Measurements from ENCODE around the gene PIK3CB. TPM values are rescaled to one million over a fixed set of nuclear protein-coding genes. Genes with fewer than 3 reads are reported as not detected.

PIK3CB gene
- polyA plus RNA-seq, 1 of the 3 experiments (the other 2 are of a cell fraction), result 6.8 TPM

DNA sequence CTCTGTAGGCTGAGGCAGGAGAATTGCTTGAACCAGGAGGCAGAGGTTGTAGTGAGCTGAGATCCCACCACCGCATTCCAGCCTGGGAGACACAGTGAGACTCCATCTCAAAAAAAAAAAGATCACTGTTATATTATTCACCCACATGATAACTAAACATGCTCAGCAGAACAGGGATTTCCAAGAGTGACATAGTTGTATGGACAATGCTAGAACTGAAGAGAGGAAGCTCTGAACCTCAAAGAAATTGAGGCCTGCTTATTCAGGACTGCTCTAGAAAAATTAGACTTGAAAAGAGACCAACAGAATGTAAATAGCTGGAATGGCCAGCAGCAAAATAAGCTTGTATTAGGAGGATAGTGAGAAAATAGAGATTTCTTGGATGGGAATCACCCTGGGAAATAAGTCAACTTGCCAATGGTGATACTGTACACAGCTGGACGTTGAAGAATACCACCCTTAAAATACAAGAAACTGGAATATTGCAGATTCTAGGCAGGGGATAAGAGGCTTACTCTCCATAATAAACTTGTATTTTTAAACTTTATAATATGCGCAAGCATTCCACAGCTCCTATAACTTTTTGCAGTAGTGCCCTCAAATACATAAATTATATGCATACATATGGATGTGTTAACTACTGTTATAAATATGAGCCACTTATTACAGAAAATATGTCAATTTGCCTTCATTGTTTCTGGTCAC lies 28.2 kb downstream of the PIK3CB start:
- WGBS (ENCODE audit: low lambda C conversion rate), result 94% methylated on average over 3 of the region's 3 CpGs
- ChIA-PET CTCF (interaction anchor here (0.7 to 1.3 kb wide), 3 partner anchors 101 to 305 kb away, joined by 3 to 7 read pairs (median 3); no protein-coding TSS in a partner anchor), POLR2A (no interaction called here)

More for the DNA sequence above, 28.2 kb downstream of the PIK3CB start:
- H3K9me2 ChIP-seq, result no peaks in the 10 kb centered on the region
- DNase-seq, result no peak
- no peak overlapping the region for H3K27ac ChIP-seq (ENCODE audit: low read depth in 2 of 2, low read length in 1 of 2)
- no peaks in the 10 kb centered on the region for H4K20me1 ChIP-seq (ENCODE audit: insufficient read depth)
- no peak overlapping the region for H3K4me3 ChIP-seq (ENCODE audit: low read depth in 2 of 2, low read length in 1 of 2)
- H3K27me3 ChIP-seq (ENCODE audit: insufficient read depth), result no peaks in the 10 kb centered on the region
- no peaks in the 10 kb centered on the region for H3K9me3 ChIP-seq
- no peak overlapping the region for H3K9ac ChIP-seq
- H3K79me2 ChIP-seq (ENCODE audit: insufficient read depth), result peaks cover 28% of the 10 kb centered on the region; the same call in 1 of the 2 replicates
- H3K4me2 ChIP-seq, result no peak overlapping the region
- peaks cover 3% of the 10 kb centered on the region for H3F3A ChIP-seq (replicated peaks; ENCODE audit: insufficient read depth)
- TF ChIP-seq RCOR1 (IDR thresholded peaks at IDR 0.05; ENCODE audit: low read length), result no peak
- TF ChIP-seq, protein P1, sequence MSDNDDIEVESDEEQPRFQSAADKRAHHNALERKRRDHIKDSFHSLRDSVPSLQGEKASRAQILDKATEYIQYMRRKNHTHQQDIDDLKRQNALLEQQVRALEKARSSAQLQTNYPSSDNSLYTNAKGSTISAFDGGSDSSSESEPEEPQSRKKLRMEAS (IDR thresholded peaks at IDR 0.05; ENCODE audit: low read depth), result no peak
- no peak for TF ChIP-seq RXRA (IDR thresholded peaks at IDR 0.05; ENCODE audit: borderline replicate concordance, low read depth)
- no peak for TF ChIP-seq TEAD4 (IDR thresholded peaks at IDR 0.05; ENCODE audit: borderline replicate concordance, insufficient read depth)
- TF ChIP-seq, protein P2, sequence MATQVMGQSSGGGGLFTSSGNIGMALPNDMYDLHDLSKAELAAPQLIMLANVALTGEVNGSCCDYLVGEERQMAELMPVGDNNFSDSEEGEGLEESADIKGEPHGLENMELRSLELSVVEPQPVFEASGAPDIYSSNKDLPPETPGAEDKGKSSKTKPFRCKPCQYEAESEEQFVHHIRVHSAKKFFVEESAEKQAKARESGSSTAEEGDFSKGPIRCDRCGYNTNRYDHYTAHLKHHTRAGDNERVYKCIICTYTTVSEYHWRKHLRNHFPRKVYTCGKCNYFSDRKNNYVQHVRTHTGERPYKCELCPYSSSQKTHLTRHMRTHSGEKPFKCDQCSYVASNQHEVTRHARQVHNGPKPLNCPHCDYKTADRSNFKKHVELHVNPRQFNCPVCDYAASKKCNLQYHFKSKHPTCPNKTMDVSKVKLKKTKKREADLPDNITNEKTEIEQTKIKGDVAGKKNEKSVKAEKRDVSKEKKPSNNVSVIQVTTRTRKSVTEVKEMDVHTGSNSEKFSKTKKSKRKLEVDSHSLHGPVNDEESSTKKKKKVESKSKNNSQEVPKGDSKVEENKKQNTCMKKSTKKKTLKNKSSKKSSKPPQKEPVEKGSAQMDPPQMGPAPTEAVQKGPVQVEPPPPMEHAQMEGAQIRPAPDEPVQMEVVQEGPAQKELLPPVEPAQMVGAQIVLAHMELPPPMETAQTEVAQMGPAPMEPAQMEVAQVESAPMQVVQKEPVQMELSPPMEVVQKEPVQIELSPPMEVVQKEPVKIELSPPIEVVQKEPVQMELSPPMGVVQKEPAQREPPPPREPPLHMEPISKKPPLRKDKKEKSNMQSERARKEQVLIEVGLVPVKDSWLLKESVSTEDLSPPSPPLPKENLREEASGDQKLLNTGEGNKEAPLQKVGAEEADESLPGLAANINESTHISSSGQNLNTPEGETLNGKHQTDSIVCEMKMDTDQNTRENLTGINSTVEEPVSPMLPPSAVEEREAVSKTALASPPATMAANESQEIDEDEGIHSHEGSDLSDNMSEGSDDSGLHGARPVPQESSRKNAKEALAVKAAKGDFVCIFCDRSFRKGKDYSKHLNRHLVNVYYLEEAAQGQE (IDR thresholded peaks at IDR 0.05; ENCODE audit: low read depth, low read length), result no peak
- no peak for TF ChIP-seq ELF1 (IDR thresholded peaks at IDR 0.05)
- no peak for TF ChIP-seq NRF1 (IDR thresholded peaks at IDR 0.05; ENCODE audit: low read depth, low read length)
- TF ChIP-seq, protein P3, sequence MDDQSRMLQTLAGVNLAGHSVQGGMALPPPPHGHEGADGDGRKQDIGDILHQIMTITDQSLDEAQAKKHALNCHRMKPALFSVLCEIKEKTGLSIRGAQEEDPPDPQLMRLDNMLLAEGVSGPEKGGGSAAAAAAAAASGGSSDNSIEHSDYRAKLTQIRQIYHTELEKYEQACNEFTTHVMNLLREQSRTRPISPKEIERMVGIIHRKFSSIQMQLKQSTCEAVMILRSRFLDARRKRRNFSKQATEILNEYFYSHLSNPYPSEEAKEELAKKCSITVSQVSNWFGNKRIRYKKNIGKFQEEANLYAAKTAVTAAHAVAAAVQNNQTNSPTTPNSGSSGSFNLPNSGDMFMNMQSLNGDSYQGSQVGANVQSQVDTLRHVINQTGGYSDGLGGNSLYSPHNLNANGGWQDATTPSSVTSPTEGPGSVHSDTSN (IDR thresholded peaks at IDR 0.05), result no peak
- no peak for TF ChIP-seq TCF12 (IDR thresholded peaks at IDR 0.05)
- TF ChIP-seq JUND (IDR thresholded peaks at IDR 0.05), result no peak
- TF ChIP-seq EZH2phosphoT487 (IDR thresholded peaks at IDR 0.05; ENCODE audit: borderline replicate concordance, low read depth), result no peak
- no peak for TF ChIP-seq EP300 (IDR thresholded peaks at IDR 0.05; ENCODE audit: borderline replicate concordance in 1 of 2, low read depth in 1 of 2, low read length in 1 of 2)
- TF ChIP-seq RFX5 (IDR thresholded peaks at IDR 0.05; ENCODE audit: low read length), result no peak
- TF ChIP-seq YY1 (IDR thresholded peaks at IDR 0.05; ENCODE audit: low read depth), result no peak
- no peak for TF ChIP-seq CHD2 (IDR thresholded peaks at IDR 0.05; ENCODE audit: low read length, partially characterized antibody)
- TF ChIP-seq POLR2AphosphoS5 (IDR thresholded peaks at IDR 0.05; ENCODE audit: low read depth, low read length), result no peak
- H3K4me1 ChIP-seq (ENCODE audit: control insufficient read depth in 1 of 2, insufficient read depth in 2 of 2, low read depth in 1 of 2, low read length in 1 of 2), result no peaks in the 10 kb centered on the region
- no peaks in the 10 kb centered on the region for H3K36me3 ChIP-seq (replicated peaks in 1 of 2; ENCODE audit: control insufficient read depth in 1 of 2, insufficient read depth in 2 of 2, low read length in 1 of 2)
- no peak overlapping the region for H2AFZ ChIP-seq (ENCODE audit: low read depth)
